GM12891 (cell line): ENCODE results near the gene CDH4.

Experiments used
- DNase-seq: peaks from one replicate; pipeline ENCODE4 v3.0.0; 2011; ENCODE audit warnings: low spot score; ENCODE audit not compliant: insufficient read length
- FAIRE-seq: peaks from 2 replicates; lab custom pipeline; 2011; peaks lifted over from hg19 to GRCh38; lab: Jason Lieb, UNC
- PAX5 ChIP-seq: IDR thresholded peaks from 2 replicates; pipeline ENCODE4 v1.6.1; 2011; ENCODE audit warnings: low read length, moderate library complexity, mild to moderate bottlenecking; ENCODE audit not compliant: insufficient read depth, severe bottlenecking
- POLR2A ChIP-seq: IDR thresholded peaks from 2 replicates; pipeline ENCODE4 v1.6.1; 2011; ENCODE audit warnings: low read depth, low read length, control low read depth
- POLR2AphosphoS5 ChIP-seq: IDR thresholded peaks from 2 replicates; pipeline ENCODE4 v1.6.1; 2011; ENCODE audit warnings: low read depth, low read length, control low read depth
- POU2F2 ChIP-seq: IDR thresholded peaks from 2 replicates; pipeline ENCODE4 v1.6.1; 2011; ENCODE audit warnings: low read depth, mild to moderate bottlenecking, control low read depth, low read length, moderate library complexity
- SPI1 ChIP-seq: IDR thresholded peaks from 2 replicates; pipeline ENCODE4 v1.6.1; 2011; ENCODE audit warnings: low read depth, low read length, control low read depth
- TAF1 ChIP-seq: IDR thresholded peaks from 2 replicates; pipeline ENCODE4 v1.6.1; 2011; ENCODE audit warnings: low read depth, low read length, control low read depth

Gene CDH4

GRCh38 chr20:61748376-61748775 lies 496.3 kb downstream of the CDH4 start:
- TF ChIP-seq TAF1 = no peak
- TF ChIP-seq POLR2AphosphoS5 = no peak
- no peak for TF ChIP-seq SPI1
- FAIRE-seq (no peak), DNase-seq (no peak)

GRCh38 chr20:61749406-61750075 lies 497.5 kb downstream of the CDH4 start:
- TF ChIP-seq POLR2AphosphoS5 = no peak
- TF ChIP-seq TAF1 = no peak
- TF ChIP-seq PAX5 = no peak
- TF ChIP-seq POLR2A = no peak
- TF ChIP-seq SPI1 = no peak
- TF ChIP-seq POU2F2 = no peak
- DNase-seq (no peak), FAIRE-seq (no peak)

- TF ChIP-seq POLR2AphosphoS5 (no peak), PAX5 (no peak)
- FAIRE-seq = no peak
- DNase-seq = no peak
These were observed 498.0 kb downstream of the CDH4 start for GRCh38 chr20:61750093-61750492.

- FAIRE-seq (no peak), DNase-seq (no peak)
- TF ChIP-seq SPI1 (no peak), POU2F2 (no peak), POLR2A (no peak), POLR2AphosphoS5 (no peak), PAX5 (no peak), TAF1 (no peak)
These were observed 500.5 kb downstream of the CDH4 start for GRCh38 chr20:61752576-61752975.

- no peak for DNase-seq
- FAIRE-seq = no peak
- no peak for TF ChIP-seq SPI1
- TF ChIP-seq POU2F2 = no peak
- TF ChIP-seq PAX5 = no peak
- no peak for TF ChIP-seq POLR2A
- no peak for TF ChIP-seq POLR2AphosphoS5
- no peak for TF ChIP-seq TAF1
These were observed 501.4 kb downstream of the CDH4 start for GRCh38 chr20:61753316-61753942.

GRCh38 chr20:61753987-61754956 lies 502.2 kb downstream of the CDH4 start:
- FAIRE-seq = no peak
- TF ChIP-seq POU2F2 (no peak), TAF1 (no peak), POLR2A (no peak), POLR2AphosphoS5 (no peak), SPI1 (no peak), PAX5 (no peak)

GRCh38 chr20:61754976-61755778 lies 503.1 kb downstream of the CDH4 start:
- no peak for FAIRE-seq
- TF ChIP-seq SPI1 = no peak
- DNase-seq = no peak

More at GRCh38 chr20:61753987-61754956, 502.2 kb downstream of the CDH4 start:
- DNase-seq = no peak

- no peak for DNase-seq
- TF ChIP-seq SPI1 = no peak
- TF ChIP-seq POLR2AphosphoS5 = no peak
- TF ChIP-seq TAF1 = no peak
- TF ChIP-seq PAX5 = no peak
- no peak for TF ChIP-seq POU2F2
- TF ChIP-seq POLR2A = no peak
- no peak for FAIRE-seq
These were observed 504.1 kb downstream of the CDH4 start for GRCh38 chr20:61755971-61756845.
